GM18499 (cell line): ENCODE measurements around the gene CCSER2.
"Not testable (repeated sequence)": the region's sequence is repeated elsewhere in the genome, so short reads cannot be mapped to it uniquely, and the experiment has no call there.

Source experiments
- ATAC-seq: cut with Tn5 transposase; IDR thresholded peaks from one replicate; pipeline ENCODE4 v1.9.1; 2021; ENCODE audit warnings: moderate number of reproducible peaks; ENCODE audit not compliant: insufficient read depth, unreplicated experiment

CCSER2 gene

DNA sequence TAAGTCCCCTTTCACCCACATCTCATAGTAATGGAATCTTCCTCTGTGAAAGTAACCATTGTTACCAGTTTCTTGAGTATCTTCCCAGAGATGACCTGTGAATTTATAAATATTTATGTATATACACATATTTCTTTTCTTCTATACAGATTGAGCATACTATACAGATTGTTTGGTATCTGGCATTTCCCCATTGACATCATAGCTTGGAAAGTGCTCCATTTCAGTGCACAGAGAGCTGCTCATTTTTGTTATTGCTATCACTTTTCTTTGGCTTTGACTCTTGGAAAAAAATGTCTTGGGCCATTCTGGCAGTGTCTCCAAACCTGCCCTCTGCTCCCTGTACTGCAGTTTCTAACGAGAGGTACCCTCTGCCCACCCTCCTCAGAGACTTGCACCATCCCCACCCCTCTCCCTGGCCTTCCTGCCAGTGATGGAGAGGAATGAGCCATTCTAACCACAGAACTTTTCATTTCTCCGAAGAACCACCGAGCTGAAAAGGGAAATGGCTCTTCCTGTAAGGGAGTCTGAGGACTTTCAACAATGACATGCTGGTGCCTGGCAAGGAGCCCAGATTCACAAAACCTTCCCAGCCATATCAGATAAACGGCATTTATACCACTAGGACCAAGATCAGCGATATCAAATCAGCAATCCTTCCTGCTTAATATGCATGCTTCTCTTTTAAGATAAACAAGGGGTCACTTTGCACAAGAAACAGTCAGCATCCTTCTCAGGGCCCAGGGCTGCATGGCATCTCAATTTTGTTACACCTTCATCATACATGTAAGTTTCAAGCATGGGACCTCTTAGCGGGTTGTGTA, 19.7 kb upstream of the CCSER2 start:
- ATAC-seq, result no peak

DNA sequence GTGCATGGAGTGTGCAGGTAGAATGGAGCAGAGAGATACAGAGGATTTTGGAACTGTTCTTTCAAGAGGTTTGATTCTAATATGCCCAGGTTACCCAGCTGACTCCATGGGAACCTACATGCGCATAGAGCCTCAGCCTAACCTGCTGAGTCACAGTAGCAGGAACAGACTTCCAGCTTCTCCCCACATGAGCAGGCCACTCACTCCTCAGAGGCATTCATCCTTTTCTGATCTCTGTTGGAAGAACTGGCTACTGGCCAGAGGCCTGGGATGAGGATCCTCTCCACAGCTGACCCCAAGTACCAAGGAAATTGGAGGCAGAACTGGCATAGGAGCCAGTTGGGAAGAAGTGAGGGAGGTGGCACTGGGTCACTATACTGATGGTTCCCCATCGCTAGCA, 17.9 kb upstream of the CCSER2 start:
- ATAC-seq, result no peak

DNA sequence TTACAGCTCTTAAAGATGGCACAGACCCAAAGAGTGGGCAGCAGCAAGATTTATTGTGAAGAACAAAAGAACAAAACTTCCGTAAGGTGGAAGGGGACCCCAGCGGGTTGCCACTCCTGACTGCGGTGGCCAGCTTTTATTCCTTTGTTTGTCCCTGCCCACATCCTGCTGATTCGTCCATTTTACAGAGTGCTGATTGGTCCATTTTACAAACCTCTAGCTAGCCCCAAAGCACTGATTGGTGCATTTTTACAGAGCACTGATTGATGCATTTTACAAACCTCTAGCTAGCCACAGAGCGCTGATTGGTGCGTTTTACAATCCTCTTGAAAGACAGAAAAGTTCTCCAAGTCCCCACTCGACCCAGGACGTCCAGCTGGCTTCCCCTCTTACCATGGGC, 16.8 kb upstream of the CCSER2 start:
- ATAC-seq, result no peak

DNA sequence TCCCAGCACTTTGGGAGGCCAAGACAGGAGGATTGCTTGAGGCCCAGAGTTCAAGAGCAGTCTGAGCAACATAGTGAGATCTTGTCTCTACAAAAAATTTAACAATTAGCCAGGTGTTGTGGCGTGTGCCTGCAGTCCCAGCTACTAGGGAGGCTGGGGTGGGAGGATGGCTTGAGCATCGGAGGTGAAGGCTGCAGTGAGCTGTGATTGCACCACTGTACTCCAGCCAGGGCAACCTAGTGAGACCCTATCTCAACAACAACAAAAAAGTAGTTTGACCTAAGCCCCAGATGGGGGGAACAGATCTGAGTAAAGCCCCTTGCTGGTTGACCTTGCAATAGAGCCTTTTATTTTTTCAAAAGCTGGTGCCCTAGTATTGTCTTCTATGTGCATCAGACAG, 15.6 kb upstream of the CCSER2 start:
- no peak for ATAC-seq

DNA sequence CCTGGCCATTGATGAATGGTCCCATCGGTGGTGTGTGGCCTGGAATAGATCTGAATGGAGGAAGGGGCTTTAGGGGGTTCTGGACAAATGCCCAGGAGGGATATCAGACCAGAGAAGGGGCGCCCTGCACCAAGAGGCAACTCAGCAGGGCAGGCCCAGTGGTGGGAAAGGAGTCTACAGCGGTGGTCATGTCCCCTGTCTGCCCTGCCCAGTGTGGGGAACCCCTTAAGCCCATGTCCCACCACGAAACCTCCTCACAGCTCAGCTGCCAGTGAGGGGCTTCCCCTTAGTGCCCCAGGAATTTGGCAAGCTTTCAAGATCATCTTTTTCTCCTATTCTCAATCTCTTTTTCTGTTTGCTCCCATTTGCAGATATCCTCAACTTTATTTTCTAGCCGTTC, 14.1 kb upstream of the CCSER2 start:
- no peak for ATAC-seq

DNA sequence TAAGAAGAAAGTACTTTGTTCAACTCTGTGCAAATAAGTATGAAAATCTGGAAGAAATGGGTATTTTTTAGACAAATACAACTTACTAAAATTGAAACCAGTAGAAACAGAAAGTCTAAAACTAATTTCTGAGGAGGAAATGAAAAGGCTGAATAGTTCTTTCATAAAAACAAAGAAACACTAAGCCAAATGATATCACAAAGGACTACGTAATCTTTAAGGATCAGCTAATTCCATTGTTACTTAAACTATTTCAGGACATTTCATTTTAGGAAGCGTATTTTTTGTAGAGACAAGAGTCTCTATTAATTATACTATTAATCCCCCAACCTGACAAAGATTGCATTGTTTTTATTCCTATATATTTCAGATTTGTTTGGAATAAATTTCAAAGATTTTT, 11.2 kb upstream of the CCSER2 start:
- ATAC-seq, result no peak

DNA sequence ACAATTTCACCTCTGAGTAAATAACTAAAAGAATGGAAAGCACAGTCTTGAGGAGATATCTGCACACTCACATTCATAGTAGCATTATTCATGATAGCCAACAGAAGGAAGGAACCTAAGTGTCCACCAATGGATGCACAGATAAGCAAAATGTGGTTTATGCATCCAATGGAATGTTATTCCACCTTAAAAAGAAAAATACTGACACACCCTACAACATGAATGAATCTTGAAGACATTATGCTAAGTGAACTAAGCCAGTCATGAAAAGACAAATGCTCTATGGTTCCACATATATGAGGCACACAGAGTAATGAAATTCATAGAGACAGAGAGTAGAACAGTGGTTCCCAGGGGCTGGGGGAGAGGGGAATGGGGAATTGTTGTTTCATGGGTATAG, 6.5 kb upstream of the CCSER2 start:
- no peak for ATAC-seq

DNA sequence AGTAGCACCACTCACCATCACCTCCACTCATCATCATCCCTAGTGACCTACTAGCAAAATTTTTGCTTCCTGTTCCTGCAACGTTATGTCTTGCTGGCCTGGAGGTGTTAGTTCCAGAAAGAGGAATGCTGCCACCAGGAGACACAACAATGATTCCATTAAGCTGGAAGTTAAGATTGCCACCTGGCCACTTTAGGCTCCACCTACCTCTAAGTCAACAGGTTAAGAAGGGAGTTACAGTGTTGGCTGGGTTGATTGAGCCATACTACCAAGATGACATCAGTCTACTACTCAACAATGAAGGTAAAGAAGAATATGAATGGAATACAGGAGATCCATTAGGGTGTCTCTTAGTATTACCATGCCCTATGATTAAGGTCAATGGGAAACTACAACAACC, 4.8 kb upstream of the CCSER2 start:
- not testable (repeated sequence) for ATAC-seq

DNA sequence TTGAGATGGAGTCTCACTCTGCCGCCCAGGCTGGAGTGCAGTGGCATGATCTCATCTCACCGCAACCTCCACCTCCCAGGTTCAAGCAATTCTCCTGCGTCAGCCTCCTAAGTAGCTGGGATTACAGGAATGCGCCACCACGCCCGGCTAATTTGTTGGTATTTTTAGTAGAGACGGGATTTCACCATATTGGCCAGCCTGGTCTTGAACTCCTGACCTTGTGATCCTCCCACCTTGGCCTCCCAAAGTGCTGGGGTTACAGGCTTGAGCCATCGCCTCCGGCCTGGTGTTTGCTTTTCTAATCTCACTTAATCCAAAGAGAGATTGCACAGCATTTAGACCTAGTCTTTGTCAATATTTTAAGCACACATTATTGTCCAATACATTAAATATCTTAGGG, 1.4 kb upstream of the CCSER2 start:
- ATAC-seq, result not testable (repeated sequence)

DNA sequence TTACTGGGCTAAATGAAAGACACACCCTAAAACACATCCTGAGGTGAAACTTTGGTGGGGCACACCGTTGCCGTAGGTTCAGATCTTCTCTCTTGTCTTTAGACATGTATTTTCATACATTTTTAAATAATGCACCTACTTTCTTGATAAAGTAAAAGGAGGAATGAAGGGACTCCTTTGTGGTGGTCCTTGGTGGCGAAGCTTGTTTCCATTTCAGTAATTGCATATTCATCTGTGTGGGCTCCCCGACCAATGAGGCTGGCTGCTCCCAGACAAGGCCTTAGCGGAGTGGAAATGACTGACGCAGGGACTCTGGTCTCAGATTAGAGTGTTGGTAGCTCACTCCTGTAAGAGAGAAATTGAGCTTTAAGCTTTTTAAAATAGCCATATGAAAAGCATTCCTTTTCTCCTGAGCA, 815 bp downstream of the CCSER2 start:
- ATAC-seq, result no peak

DNA sequence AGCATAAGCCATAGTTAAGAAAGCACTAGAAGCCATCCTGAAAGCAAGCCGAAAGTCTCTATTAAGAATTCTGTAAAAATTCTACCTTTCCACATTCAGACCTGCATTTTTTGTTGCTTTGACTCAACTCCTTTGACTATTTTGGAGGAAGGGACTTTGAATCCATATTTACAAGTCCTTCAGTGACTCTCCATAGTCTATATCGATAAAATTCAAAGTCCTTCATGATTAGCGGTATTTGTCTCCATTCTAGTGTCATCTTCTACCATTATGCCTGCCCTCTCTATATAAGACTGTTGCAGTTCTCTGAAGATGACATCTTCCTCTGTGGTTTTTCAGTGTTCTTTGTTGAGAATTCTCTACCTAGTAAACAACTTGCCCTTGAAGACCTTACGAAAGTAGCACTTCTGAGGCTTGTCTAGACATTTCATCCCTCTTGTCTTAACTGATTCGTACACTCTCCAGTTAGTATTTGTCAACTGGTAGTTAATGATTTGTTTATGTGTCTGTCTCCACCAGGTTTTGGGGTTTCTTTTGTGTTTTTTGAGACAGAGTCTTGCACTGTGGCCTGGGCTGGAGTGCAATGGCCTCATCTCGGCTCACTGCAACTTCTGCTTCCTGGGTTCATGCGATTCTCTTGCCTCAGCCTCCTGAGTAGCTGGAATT, 1.7 kb downstream of the CCSER2 start:
- peak; percentile 63 for ATAC-seq

DNA sequence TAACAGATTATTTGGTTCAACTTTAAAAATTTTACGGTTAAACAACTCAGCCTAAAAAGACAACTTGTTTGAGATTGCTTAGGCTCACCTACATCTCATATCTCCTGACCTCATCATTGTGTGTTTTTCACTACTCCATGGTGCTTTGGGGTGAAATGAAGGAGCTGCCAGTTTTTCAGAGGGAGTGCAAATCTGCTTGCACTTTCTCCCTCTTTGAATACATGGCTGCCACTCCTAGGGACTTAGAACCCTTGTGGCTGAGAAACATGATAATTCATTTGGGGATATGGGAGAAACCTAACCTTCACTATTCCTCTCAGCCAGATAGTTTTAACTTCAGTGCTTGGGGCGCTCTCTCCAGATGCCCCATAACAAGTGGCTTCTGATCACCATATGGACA, 2.7 kb downstream of the CCSER2 start:
- ATAC-seq, result no peak

DNA sequence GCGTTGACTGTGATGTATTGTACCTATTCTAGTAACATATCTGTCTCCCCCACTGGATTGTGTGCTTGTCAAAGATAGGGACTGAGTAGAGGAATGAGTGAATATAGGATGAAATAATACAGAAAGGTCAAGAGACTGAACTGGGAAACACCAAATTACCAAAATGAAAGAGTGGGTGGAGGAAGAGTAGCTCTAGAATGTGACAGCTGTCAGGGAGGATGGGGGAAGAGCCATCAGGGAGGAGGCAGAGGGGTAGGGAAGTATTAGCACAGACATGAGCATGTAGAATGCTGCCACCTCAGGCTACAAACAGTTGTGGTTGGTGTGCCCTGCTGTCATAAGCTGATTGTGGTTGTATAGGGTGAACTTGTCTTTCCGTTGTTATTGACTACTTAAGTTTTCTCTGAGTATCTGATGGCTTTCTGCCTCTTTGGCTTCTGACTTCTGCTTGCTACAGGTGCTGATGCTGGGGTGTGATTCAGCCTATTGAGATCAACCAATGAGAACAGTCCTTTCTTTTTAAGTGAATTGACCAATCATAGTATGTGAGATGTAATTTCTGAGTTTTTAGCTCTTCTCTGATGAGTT, 5.6 kb downstream of the CCSER2 start:
- peak; percentile 36 for ATAC-seq

DNA sequence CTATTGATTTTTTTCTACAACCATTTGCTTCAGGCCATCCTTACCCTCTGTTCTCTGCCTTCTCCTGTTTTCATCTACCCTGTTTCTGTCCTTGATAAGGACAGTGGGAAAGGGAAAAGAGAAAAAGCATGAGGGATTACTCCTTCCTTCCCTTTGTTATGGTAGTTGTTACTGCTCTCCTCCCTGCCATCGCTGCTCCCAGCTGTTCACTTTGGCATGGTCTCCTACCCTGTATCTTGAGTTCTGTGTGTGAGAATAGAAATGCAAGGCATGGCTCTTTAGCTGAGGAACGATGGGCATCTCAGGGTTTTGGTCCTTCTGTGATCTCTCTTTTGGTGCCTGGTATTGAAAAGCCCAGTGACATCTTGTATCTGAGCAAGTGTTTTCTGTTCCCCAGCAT, 6.4 kb downstream of the CCSER2 start:
- no peak for ATAC-seq

DNA sequence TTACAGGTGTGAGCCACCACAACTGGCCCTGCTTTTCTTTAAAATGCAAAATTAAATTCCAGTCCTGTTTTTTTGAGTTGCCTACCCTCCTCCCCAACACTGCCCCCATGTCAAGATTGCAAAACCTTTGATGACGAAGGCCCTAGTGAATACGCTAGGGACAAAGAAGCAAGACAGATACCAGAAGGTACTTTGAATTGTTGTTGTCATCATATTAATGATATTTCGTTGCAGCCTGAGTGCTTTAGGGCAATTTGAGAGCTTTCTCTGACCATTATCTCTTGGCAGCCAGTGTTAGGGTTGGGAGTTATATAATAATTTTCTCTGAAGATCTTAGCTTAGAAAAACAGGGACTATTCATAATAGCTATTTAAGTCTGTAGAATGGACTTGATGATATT, 7.1 kb downstream of the CCSER2 start:
- ATAC-seq, result no peak

DNA sequence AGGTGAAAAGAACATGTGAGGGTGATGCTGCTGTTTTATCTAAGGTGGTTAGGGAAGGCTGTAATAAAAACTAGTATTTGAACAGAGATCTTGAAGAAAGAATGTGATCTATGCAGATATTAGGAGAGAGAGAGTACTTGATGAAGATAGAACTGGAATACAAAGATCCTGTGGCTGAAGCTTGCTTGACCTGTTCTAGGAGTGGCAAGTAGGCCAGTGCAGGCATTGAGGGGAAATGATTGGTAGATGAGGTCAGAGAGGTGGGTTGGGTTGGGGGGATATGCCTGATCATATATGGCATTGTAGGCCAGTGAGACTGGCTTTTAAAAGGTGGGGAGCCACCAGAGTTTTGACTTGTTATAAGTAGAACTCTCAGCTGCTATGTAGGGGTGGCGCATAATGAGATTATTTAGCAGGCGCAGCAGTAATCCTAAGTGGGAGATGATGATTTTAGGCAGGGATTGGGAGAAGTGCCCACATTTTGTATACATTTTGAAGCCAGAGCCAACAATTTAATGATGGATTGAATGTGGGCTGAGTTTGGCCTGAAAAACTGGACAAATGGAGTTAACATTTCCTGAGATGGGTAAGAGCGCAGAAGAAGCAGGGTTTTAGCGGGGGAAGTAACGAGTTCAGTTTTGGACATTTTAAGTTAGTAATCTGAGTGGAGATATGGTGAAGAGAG, 8.2 kb downstream of the CCSER2 start:
- no peak for ATAC-seq

DNA sequence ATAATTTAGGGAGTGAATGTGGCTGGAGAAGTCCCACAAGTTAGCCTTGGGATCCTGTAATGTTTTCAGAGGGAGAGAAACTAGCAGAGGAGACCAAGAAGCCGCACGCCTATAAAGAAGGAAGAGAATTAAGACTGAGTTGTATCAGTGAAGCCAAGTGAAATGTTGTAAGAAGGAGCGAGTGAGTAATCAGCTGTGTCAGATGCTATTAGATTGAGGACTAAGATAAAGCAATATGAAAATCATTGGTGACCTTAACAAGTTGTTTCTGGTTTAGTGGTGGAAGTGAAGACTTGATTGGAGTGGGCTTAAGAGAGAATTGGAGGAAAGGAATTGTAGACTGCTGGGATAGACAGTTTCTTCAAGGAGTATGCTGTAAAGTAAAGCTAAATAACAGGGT, 8.8 kb downstream of the CCSER2 start:
- no peak for ATAC-seq

DNA sequence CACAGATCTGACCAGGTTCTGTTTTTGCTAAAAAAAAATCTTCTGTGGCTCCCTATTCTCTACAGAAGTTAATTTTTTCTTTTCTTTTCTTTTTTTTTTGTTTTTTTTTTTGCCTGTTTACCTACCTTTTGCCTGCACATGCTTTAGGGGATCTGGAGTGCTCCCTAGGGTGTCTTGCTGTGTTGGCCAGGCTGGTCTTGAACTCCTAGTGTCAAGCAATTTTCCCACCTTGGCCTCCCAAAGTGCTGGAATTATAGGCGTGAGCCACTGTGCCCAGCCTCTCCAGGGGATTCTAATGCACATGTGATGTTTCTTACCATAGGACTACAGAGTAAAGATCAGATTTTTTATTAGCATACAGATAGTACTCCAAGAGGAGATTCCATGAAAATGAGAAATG, 10.6 kb downstream of the CCSER2 start:
- no peak for ATAC-seq

DNA sequence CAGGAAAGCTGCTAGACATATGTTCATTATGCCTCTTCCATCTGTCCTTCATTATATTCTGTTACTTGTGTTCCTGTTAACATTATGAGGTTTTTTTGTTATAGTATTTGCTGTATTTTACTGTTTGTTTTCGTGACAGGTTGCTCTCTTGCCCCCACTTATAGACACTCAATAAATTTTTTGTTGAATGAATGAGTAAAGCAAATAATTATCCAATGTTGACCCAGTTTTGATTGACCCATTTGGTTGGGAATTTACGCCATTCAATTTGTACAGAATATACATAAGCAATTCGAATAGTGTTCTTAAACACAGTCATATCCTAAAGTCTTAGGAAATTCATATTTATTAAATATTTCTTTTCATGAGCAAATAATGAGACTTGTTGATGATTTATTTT, 11.8 kb downstream of the CCSER2 start:
- no peak for ATAC-seq

DNA sequence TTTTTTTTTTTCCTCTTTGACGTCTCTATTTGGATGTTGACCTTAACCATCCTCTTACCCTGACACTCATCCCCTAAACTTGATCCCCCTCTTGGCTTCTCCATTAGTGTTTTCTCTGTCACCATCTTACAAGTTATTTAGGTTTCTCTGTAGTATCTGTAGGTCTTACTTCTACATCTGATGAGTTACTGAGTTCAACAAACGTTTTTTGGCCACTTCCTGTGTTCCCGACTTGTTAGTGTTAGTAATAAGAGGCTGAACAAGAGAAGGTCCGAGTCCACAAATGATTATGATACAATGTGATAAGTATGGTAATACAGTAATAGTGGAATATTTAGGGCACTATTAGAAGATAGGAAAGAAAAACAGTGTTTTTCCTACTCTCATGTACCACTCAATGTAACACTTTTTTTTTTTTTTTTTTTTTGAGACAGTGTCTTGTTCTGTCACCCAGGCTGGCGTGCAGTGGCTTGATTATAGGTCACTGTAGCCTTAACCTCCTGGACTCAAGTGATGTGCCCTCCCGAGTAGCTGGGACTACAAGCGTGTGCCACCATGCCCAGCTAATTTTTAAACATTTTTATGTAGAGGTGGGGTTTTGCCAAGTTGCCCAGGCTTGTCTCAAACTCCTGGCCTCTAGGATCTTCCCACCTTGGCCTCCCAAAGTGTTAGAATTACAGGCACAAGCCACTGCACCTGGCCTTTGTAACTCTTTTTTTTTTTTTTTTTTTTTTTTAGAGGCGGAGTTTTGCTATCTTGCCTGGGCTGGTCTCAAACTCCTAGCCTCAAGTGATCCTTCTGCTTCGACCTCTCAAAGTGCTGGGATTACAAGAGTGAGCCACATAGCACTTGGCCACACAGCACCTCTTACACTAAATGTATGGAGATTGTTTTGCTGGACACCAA, 12.5 kb downstream of the CCSER2 start:
- ATAC-seq, result no peak
